Stimulated activated CD8-positive, alpha-beta memory T cell treated with anti-CD3 and anti-CD28 coated beads, Interleukin-4, amount 100 ng/mL, for 24 hours (primary cell): ENCODE measurements around the gene GM2A.
"Not testable (repeated sequence)": the region's sequence is repeated elsewhere in the genome, so short reads cannot be mapped to it uniquely, and the experiment has no call there.

Experiments
- DNase-seq: peaks from one replicate; pipeline ENCODE4 v3.0.0-alpha.2; 2020; ENCODE audit warnings: low read depth

Gene GM2A

DNA sequence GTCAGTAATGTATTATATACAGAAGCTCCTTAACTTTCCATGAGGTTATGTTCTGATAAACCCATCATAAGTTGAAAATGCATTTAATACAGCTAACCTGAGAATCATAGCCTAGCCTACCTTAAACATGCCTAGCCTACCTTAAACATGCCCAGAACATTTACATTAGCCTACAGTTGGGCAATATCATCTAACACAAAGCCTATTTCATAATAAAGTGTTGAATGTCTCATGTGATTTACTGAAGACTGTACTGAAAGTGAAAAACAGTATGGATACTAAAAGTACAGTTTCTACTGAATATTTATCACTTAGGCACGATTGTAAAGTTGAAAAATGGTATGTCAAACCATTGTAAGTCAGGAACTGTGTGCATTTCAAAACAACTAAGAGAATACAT is 1.6 kb downstream of the GM2A start:
- DNase-seq: no peak

DNA sequence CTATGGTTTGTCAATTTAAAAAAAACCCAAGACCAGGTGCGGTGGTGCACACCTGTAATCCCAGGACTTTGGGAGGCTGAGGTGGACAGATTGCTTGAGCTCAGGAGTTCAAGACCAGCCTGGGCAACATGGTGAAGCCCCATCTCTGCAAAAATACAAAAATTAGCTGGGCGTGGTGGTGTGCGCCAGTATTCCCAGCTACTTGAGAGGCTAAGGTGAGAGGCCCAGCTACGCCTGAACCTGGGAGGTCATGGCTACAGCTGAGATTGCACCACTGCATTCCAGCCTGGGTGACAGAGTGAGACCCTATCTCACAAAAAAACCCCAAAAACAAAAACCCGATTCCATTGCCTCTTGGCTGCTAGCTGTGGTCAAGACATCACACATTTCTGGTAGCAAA is 2.0 kb downstream of the GM2A start:
- not testable (repeated sequence) for DNase-seq

DNA sequence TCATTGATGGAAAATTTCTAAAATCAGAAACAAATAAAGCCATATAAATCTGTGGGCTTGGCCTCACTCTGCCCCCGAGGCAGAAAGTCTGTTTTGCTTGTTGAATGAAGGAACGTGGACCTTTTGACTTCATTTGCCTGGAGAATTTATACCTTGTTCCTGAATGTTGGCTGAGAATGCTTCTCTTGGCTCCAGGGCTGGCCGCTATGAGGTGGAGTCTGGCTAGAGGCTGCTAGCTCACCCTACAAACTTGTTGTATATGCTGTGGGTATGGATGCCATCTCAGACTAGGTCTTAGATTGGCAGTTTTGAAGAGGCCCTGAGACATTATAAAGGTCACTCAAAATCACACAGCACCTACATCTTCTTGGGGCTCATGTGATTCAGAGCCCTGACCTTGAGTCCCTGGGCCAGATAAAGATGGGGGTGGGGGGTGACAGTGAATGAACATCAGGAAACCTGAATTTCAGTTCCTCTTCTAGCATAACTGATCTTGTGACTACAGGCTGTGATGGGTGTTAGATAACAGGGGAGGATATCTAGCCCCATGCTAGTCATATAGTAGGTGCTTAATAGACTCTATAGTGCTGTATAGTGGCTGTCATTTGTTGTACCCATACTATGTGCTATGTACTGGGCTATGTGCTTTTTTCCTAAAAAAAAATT is 2.8 kb downstream of the GM2A start:
- DNase-seq: no peak

DNA sequence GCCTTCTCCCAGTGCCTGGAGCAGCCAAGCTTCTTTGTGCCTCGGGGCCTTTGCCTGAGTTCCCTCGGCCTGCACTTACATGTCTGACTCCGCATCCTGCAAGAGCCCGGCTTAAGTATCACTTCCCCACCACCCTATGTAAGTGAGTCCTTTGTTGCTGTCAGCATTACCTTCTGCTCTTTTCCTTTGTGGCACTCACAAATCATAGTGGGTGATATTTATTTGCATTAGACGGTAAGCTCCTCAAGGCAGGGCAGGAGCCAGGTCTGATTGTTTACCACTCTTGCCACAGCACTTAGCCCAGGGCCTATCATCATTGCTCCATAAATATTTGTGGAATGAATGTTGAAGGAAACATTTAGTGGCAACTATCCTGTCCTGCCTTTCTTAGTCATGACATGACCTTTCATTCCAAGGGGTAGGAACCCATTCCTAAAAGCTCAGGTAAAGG is 4.8 kb downstream of the GM2A start:
- DNase-seq: no peak

DNA sequence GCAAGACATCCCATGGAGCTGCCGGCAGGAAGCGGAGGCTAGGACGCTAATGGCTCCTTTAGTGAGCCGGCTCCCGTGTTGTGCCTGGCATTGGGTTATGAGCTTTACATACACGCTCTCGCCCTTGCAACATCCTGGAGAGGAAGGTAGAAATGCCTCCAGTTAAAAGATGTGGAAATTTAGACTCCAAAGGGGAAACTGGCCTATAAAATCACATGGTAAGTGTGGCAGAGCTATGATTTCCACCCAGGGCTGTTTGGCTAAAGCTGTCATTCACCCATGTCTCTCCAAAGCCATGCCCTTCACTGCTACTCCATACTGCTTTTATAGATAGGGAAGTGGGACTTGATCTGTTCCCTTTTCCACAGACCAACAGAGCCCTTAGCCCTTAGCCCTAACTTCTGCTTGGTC is 5.2 kb downstream of the GM2A start:
- no peak for DNase-seq

DNA sequence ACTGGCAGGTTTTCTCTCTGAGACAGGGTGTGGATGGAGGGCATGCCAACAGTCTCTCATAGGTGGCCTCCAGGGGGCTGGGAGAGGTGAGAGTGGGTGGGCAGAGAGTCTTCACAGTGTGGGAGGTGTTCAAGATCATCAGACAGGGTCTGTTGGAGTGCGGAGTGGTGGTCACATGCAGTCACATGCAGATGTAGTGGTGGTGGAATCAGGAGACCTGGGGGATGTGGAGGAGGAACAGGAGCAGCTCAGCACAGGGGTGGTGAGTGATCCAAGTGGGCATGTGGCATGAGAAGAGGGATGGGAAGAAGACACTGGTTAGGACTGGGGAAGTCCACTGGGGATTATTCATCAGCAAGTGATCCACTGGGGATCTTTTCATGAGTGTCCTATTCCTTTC is 5.8 kb downstream of the GM2A start:
- no peak for DNase-seq

DNA sequence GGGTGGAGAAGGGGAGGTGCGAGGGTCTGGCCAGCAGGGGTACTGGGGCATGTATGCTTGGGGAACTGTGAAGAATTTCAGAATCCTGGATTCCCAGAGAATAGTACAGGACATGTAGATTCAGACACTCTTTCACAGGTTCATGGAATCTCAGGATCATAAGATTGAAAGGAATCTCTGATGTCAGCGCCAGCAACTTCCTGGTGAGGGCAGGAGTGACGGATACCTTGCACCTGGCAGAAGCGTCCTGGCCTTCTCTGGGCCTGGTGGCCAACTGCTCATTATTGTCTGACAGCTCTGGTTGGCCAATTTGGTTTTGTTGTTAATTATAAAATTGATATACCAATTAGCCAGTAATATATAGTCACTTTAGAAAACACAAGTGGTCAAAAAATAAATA is 6.9 kb downstream of the GM2A start:
- DNase-seq: no peak

DNA sequence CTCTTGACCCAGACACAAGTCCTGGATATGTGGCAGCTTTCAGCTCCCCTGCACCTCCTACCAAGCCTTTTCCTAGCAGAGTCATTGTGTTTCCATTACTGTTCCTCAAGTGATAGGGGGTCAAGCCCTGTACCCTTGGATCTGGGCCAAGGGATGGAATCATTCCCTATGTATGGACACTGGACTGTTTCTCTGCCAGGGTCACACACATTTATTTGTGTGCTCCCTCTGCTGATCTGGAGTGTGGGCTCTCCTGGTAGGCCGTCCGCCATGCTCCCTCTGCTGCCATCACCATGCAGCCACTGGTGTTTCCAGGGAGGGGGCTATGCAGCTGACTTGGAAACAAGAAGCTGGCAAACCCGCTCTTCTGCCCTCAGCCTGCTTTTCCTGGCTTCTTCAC is 9.5 kb downstream of the GM2A start:
- no peak for DNase-seq

DNA sequence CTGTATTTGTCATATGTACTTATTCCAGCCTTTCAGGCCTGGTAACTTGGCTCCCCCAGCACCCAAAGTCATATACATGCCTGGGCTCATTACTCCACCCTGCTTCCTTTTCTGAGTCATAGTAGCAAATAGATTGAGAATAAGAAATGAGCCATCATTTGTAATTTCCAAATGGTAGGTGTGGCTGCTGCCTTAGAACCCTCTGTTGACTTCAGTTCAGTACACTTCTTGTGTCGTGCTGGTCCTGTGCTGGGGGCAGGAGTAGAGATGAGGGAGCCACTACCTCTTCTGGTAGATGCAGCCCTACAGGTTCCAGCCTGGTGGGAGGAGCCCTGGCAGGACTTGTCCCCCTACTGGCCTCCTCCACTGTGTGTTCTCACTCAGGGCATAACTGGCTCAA is 11.1 kb downstream of the GM2A start:
- no peak for DNase-seq

DNA sequence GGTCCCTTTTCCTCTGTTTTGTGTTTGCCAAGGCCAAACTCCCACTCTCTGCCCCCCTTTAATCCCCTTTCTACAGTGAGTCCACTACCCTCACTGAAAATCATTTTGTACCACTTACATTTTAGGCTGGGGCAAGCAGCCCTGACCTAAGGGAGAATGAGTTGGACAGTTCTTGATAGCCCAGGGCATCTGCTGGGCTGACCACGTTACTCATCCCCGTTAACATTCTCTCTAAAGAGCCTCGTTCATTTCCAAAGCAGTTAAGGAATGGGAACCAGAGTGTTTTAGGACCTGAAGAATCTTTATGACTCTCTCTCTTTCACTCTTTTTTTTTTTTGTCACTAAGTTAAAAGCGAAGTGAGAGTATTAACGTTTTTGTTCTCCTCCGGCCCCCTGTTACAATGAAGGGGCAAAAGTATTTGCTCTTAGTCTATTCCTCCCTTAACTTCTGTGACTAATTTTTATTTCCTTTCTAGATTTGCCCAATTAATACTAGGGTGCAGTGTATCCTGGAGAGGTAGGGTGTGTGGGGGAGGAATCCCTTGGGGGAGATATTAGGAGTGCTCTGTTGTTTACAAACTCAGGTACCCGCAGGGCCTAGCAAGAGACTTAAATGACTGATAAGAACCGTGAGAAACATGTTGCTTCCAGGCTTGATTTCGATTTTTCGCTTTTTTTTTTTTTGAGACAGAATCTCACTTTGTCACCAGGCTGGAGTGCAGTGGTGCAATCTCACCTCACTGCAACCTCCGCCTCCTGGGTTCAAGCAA is 14.7 kb downstream of the GM2A start:
- no peak for DNase-seq

DNA sequence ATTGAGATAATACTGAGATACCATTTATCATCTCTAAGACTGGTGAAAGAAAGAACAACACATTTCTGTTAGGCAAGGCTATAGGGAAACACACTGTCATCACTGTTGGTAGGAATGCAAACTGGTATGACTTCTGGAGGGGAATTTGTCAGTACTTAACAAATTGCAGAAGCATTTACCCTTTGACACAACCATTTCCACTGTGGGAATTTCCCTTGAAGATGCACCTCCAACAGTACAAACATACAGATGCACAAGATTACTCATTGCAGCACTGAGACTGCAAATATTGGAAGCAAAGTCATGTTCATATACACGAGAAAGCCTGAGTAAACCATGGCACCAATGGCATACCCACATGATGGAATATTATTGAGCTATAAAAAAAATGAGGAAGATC is 17.6 kb downstream of the GM2A start:
- DNase-seq: no peak

DNA sequence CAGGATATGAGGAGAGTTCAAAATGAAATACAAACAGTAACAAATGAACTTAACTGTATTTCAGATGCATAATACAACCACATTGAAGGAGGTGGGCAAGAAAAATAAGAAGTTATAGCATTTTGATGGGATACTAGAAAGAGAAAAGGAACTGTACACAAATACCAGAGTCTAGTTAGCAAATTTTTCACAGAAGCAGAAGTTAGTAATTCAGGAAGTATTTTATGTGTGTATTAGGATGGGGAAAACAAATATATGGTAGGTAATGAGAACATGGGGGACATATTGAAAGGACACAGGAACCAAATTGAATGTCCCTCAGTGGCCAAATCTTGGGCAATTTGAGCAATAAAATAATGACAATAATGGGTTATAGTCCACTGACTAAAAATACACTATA is 18.4 kb downstream of the GM2A start:
- DNase-seq: no peak

DNA sequence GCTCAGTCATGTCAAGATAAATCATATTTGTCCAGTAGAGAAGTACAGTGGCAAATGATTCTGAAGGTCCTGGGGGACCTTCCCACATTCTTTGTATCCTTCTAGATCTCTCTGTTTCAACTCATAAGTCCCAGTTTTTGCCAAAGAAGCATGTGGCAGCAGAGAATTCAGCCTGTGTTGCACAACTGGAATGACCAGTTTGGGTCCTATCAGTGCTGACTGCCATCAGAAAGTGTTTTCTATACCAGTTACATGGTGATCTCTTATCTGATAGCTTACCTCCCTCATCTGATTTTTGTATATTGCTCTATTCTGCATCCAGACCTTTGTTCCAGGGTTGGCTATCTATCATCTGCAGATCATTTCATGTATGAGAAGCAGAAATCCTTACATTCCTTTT is 21.7 kb downstream of the GM2A start:
- no peak for DNase-seq

DNA sequence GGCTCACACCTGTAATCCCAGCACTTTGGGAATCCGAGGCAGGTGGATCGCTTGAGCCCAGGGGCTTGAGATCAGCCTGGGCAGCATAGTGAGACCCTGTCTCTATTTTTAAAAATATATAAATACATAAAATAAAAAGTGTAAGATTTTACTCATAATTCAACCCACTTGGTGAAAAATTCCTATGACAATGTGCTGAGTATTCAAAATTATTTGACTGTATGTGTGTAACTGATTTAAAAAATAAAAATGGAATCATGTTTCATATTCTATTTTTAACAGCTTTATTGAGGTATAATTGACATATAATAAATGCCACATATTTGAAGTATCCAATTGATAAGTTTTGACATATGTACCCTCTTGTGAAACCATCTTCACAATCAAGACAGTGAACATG is 22.8 kb downstream of the GM2A start:
- DNase-seq: no peak

DNA sequence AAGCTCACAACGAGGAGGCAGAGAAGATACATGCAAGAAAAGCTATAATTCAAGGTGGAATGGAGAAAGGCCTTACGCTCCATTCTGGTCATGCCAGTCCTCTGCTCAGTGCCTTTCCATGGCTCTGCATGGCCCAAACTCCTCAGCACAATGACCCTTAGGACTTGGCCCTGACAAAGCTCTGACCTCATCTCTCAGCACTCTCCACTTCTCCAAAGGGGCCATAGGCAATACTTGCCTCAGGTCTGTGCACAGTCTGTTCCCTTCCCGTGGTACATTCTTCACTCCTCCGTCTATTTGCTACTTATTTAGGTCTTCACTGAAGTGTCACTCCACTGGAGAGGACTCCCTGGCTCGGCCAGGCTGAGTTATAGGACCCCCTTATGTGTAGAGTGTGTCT is 25.9 kb downstream of the GM2A start:
- DNase-seq: no peak

DNA sequence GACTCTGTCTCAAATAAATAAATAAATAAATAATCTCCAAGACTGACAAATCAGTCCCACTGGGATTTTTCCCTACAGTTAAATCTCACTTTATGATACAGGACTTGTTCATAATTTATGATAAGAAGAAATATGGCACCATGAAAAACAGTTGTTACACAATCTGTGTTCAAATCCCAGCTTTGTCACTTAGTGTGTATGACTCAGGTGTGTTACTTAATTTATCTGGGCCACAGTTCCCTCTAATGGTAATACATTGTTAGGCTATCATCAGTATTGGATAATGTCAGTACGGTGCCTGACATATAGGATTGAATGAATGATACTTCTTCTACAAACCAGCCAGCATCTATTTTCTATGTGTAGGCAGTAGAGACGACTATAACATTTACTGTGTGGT is 27.5 kb downstream of the GM2A start:
- DNase-seq: no peak

DNA sequence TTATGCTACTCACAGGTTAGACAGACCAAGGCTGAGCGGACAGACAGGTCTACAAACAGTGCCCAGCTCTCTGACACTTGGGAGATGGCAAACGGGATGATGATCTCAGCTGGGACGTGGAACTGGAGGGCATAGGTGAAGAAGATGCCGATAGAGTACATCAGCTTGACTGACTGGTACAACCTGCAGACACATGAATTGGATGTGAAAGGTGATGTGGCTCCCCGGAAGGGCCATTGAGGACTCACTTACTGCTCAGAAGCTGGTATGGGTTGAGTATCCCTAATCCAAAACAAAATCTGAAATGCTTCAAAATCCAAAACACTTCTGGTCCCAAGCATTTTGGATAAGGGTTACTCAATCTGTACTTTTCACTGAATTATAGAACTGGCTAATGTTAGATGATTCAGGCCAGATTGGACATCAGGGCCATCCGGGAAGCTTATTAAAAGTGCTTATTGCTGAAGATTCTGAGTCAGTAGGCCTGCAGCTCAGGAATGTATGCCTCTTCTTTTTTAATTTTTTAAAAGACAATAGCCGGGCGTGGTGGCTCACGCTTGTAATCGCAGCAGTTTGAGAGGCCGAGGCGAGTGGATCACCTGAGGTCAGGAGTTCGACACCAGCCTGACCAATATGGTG is 28.1 kb downstream of the GM2A start:
- DNase-seq: no peak

DNA sequence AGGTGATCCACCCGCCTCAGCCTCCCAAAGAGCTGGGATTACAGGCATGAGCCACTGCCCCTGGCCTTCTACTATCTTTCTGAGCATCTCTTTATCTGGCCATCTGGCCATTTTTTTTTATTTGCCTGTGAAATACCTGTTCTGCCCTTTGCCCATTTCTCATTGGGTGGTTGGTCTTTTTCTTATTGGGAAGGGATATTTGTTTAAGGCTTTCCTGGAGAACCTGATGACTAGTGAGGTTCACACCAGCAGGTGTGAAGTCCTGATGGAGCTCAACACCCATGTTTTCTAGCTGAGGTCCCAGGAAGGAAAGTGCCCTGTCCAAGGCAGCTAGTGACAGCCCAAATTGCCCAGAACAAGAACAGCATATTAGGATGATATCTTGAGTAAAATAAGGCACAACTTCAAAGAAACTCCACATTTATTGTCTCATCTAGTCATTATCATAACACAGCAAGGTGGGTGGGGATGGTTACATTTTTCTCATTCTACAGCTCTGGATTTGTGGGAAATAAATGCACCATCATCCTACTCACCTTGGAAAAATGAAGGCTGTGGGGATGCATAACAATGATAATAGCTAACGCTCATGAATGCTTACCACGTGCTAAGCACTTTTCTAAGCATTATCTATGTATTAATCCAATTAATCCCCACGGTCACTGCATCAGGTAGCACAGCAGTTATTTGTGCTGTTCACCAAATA is 30.3 kb downstream of the GM2A start:
- DNase-seq: no peak

DNA sequence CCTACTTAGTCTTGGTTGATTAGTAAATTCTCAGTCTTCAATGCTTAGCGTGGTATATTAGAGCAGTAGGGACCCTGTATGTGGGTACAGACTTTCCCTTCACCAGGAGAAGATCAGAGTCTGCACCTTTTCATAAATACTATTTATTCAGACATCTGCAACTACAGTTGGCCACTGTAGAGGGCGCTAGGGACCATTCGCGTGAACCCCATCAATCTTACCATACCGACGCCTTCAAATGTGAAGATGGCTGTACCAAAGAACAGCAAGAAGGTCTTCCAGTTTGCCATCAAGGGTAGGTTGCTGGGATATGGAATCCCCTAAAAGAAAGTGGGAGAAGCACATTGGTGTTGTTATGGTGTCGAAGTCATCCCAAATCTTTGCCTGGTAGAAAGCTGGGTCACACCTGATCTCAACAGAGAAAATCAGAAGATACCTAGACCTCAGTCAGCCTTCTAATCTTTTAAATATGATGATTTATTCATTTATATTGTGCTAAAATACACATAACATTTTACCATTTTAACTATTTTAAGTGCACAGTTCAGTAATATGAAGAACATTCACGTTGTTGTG is 31.5 kb downstream of the GM2A start:
- no peak for DNase-seq

DNA sequence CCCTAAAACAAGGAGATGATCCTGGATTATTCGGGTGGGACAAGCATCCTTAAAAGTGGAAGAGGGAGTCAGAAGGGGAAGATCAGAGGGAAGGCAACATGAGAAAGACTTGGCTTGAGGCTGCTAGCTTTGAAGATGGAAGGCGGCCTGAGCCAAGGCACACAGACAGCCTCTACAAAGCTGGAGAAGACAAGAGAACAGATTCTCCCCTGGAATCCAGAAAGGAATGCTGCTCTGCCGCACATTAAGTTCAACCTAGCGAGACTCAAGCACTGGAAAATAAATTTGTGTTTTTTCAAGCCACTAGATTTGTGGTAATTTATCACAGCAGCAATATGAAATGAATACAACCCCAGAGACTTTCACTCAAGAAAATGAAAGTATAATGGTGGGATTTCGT is 32.7 kb downstream of the GM2A start:
- no peak for DNase-seq

DNA sequence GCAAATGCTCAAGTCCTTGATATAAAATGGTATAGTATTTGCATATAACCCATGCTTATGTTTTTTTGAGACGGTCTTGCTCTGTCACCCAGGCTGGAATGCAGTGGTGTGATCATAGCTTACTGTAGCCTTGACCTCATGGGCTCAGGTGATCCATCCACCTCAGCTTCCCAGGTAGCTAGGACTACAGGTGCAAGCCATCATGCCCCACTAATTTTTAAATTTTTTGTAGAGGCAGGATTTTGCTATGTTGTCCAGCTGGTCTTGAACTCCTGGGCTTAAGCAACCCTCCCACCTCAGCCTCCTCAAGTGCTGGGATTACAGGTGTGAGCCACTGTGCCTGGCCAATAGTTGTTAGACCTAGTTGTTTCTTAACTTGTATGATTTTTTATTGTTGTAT is 33.3 kb downstream of the GM2A start:
- no peak for DNase-seq

DNA sequence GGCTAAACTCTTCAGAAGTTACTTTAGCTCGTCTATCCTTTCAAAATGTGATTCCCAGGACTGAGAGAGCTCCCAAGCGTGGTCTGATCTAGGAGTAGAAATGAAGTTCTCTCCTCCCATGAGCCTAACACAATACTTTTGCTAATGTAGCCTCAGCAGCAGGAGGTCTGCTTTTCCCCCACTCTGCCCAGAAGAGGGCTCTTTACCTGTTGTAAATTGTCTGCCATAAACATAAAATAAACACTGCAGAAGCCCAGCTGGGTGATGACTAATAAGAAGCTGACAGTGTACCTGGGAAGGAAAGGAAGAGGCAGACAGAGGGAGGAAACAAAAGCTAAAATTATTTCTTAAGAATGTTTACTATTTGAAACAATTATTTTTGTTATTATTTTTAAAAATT is 35.2 kb downstream of the GM2A start:
- DNase-seq: no peak

DNA sequence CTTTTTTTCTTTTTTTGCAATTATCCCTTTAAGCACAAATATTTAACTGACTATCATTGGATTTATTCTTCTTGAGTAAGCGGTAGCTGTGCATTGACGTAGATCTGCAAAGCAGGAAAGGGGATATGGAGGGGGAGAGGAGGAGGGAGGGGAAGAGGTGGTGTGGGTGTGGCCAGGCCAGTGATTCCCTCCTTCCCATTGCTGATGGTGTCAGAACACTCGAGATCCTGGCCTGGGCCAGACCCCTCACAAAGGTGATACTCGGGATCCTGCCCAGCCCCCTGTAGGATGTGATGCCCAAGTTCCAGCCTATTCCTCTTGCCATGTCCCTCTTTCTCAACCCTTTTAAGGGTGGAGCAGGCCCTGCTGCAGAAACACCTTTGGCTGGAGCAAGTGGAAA is 40.6 kb downstream of the GM2A start:
- no peak for DNase-seq
